Measurements from ENCODE around the gene TMEM151A.
A peak's percentile ranks its signal among the peaks of the same experiment; 100 is the strongest.

TMEM151A gene

GRCh38 chr11:66338276-66339161 is 46.8 kb downstream of the TMEM151A start:
- DNase-seq (ENCODE audit: low read depth) = no peak

- no peak for DNase-seq (ENCODE audit: low read depth)
Observed at GRCh38 chr11:66339162-66339675, 47.5 kb downstream of the TMEM151A start.

GRCh38 chr11:66339686-66340483 is 48.2 kb downstream of the TMEM151A start:
- DNase-seq (ENCODE audit: low read depth) = no peak

- DNase-seq (ENCODE audit: low read depth) = no peak
Observed at GRCh38 chr11:66340596-66341501, 49.2 kb downstream of the TMEM151A start.

- DNase-seq (ENCODE audit: low read depth) = no peak
Observed at GRCh38 chr11:66341502-66342126, 49.9 kb downstream of the TMEM151A start.

GRCh38 chr11:66343176-66343575 is 51.5 kb downstream of the TMEM151A start:
- DNase-seq (ENCODE audit: low read depth) = no peak

- DNase-seq (ENCODE audit: low read depth) = peak; percentile 91
Observed at GRCh38 chr11:66344550-66345315, 53.0 kb downstream of the TMEM151A start, which contains the start of gene BRMS1. Gene BRMS1, minus strand, starts transcription at chr11:66345104. Its CDS starts 2,870 bp downstream, at chr11:66342234.

- DNase-seq (ENCODE audit: low read depth) = no peak
Observed at GRCh38 chr11:66345316-66345649, 53.6 kb downstream of the TMEM151A start.

Measured in CMK (cell line).